Activated B cell treated with CpG ODN at 0.5 μM for 24 hours (primary cell): ENCODE measurements around the gene FBXL7. TPM values are rescaled to one million over a fixed set of nuclear protein-coding genes. Genes with fewer than 3 reads are reported as not detected.

Source experiments
- ATAC-seq: fragments of 200-7000 bp; cut with Tn5 transposase; one replicate; pipeline ENCODE4 v1.10.0; 2021; ENCODE audit warnings: low read depth, mild to moderate bottlenecking, moderate library complexity
- CTCF ChIA-PET: fragments of 350-600 bp; sonication (Branson Sonifier 250); formaldehyde crosslinking; loops from one replicate; lab custom pipeline; 2021; ENCODE audit warnings: antibody characterized with exemption; lab: Charles Lee
- POLR2A ChIA-PET: fragments of 350-600 bp; sonication (Branson Sonifier 250); formaldehyde crosslinking; loops from one replicate; lab custom pipeline; 2021; ENCODE audit warnings: antibody characterized with exemption; lab: Charles Lee
- DNase-seq: peaks from one replicate; pipeline ENCODE4 v3.0.0; 2022
- H3K27ac Mint-ChIP-seq: one replicate; pipeline ENCODE4 v1.8.0; 2020; ENCODE audit warnings: mixed read lengths
- H3K27me3 Mint-ChIP-seq: one replicate; pipeline ENCODE4 v1.8.0; 2021; ENCODE audit warnings: mixed read lengths
- H3K36me3 Mint-ChIP-seq: one replicate; pipeline ENCODE4 v1.8.0; 2021; ENCODE audit warnings: low read depth, mixed read lengths
- H3K4me1 Mint-ChIP-seq: one replicate; pipeline ENCODE4 v1.8.0; 2021; ENCODE audit warnings: mixed read lengths
- H3K4me3 Mint-ChIP-seq: one replicate; pipeline ENCODE4 v1.8.0; 2020; ENCODE audit warnings: mild to moderate bottlenecking, mixed read lengths
- H3K9me3 Mint-ChIP-seq: one replicate; pipeline ENCODE4 v1.8.0; 2020; ENCODE audit warnings: mixed read lengths
- intact Hi-C: fragments of 100-400 bp; cut with micrococcal nuclease; formaldehyde crosslinking; loops from one replicate; pipeline ENCODE4 v1.15.1; 2024
- total RNA-seq: library from RNA; stranded (reverse); gene quantifications from 2 replicates; pipeline ENCODE4 v1.2.3, GENCODE V29; 2022
- TF ChIP-seq, protein P1 (sequence below): fragments of 200-600 bp; IDR thresholded peaks from one replicate; pipeline ENCODE4 v1.8.0; 2022; ENCODE audit warnings: antibody characterized with exemption, mild to moderate bottlenecking

Gene FBXL7
- total RNA-seq, 1 donor from 2014 or later = not detected

DNA sequence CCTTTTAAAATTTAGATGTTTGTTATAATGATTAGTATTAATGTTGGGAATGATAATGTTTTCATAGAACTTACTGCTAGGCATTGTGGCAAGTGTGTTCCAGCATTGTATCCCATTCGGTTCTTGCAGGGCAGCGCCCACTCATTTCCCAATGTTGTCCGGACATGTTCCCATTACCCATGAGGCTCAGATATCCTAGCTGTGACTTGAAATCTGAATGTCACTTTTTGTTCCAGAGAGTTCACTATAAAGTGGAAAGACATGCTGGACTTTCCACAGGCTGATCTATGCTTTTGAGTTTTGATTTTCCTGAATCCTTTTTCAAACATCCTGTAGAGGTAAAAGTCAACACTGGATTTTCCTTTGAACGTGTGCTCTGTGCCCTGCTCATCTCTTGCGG, 350.6 kb downstream of the FBXL7 start:
- Mint-ChIP-seq H3K27me3 (no peaks in the 10 kb centered on the region), H3K9me3 (peaks cover 8% of the 10 kb centered on the region), H3K27ac (no peak overlapping the region), H3K4me3 (no peak overlapping the region), H3K4me1 (no peaks in the 10 kb centered on the region), H3K36me3 (no peaks in the 10 kb centered on the region)
- TF ChIP-seq, protein P1, sequence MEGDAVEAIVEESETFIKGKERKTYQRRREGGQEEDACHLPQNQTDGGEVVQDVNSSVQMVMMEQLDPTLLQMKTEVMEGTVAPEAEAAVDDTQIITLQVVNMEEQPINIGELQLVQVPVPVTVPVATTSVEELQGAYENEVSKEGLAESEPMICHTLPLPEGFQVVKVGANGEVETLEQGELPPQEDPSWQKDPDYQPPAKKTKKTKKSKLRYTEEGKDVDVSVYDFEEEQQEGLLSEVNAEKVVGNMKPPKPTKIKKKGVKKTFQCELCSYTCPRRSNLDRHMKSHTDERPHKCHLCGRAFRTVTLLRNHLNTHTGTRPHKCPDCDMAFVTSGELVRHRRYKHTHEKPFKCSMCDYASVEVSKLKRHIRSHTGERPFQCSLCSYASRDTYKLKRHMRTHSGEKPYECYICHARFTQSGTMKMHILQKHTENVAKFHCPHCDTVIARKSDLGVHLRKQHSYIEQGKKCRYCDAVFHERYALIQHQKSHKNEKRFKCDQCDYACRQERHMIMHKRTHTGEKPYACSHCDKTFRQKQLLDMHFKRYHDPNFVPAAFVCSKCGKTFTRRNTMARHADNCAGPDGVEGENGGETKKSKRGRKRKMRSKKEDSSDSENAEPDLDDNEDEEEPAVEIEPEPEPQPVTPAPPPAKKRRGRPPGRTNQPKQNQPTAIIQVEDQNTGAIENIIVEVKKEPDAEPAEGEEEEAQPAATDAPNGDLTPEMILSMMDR = no peak
- no peak for ATAC-seq
- no peak for DNase-seq
- ChIA-PET POLR2A (no interaction called here), CTCF (no interaction called here)
- intact Hi-C loops = no loop called here

GRCh38 chr5:15850939-15851341, 351.0 kb downstream of the FBXL7 start:
- CTCF ChIA-PET = no interaction called here
- TF ChIP-seq, protein P1 = no peak
- Mint-ChIP-seq H3K4me3 (no peak overlapping the region), H3K4me1 (no peaks in the 10 kb centered on the region), H3K27me3 (no peaks in the 10 kb centered on the region), H3K27ac (no peak overlapping the region), H3K36me3 (no peaks in the 10 kb centered on the region), H3K9me3 (peaks cover 8% of the 10 kb centered on the region)
- DNase-seq (no peak), ATAC-seq (no peak)
- intact Hi-C loops = no loop called here
- POLR2A ChIA-PET = no interaction called here

GRCh38 chr5:15852217-15852616, 352.2 kb downstream of the FBXL7 start:
- peaks cover 8% of the 10 kb centered on the region for H3K9me3 Mint-ChIP-seq
- CTCF ChIA-PET = no interaction called here

GRCh38 chr5:15852949-15853348, 353.0 kb downstream of the FBXL7 start:
- H3K4me1 Mint-ChIP-seq = no peaks in the 10 kb centered on the region
- DNase-seq (no peak), ATAC-seq (no peak)
- H3K36me3 Mint-ChIP-seq = no peaks in the 10 kb centered on the region
- CTCF ChIA-PET = no interaction called here
- H3K9me3 Mint-ChIP-seq = peaks cover 8% of the 10 kb centered on the region
- H3K27ac Mint-ChIP-seq = no peak overlapping the region
- H3K4me3 Mint-ChIP-seq = no peak overlapping the region
- TF ChIP-seq, protein P1 = no peak
- intact Hi-C loops = no loop called here
- H3K27me3 Mint-ChIP-seq = no peaks in the 10 kb centered on the region
- POLR2A ChIA-PET = no interaction called here

More at GRCh38 chr5:15852217-15852616, 352.2 kb downstream of the FBXL7 start:
- Mint-ChIP-seq H3K4me3 (no peak overlapping the region), H3K27me3 (no peaks in the 10 kb centered on the region), H3K36me3 (no peaks in the 10 kb centered on the region), H3K27ac (no peak overlapping the region), H3K4me1 (no peaks in the 10 kb centered on the region)
- intact Hi-C loops = no loop called here
- no peak for ATAC-seq
- POLR2A ChIA-PET = no interaction called here
- no peak for DNase-seq
- TF ChIP-seq, protein P1 = no peak

GRCh38 chr5:15858326-15858725, 358.3 kb downstream of the FBXL7 start:
- no peak overlapping the region for H3K27ac Mint-ChIP-seq
- no peaks in the 10 kb centered on the region for H3K36me3 Mint-ChIP-seq
- intact Hi-C loops = no loop called here
- TF ChIP-seq, protein P1 = no peak
- DNase-seq (no peak), ATAC-seq (no peak)
- no peaks in the 10 kb centered on the region for H3K27me3 Mint-ChIP-seq
- H3K9me3 Mint-ChIP-seq = peaks cover 7% of the 10 kb centered on the region
- H3K4me3 Mint-ChIP-seq = no peak overlapping the region
- ChIA-PET CTCF (no interaction called here), POLR2A (no interaction called here)
- H3K4me1 Mint-ChIP-seq = no peaks in the 10 kb centered on the region
